Measurements from ENCODE around the gene KRT74. TPM values are rescaled to one million over a fixed set of nuclear protein-coding genes. Genes with fewer than 3 reads are reported as not detected.

Gene KRT74
- total and polyA plus RNA-seq, 4 donors = not detected

DNA sequence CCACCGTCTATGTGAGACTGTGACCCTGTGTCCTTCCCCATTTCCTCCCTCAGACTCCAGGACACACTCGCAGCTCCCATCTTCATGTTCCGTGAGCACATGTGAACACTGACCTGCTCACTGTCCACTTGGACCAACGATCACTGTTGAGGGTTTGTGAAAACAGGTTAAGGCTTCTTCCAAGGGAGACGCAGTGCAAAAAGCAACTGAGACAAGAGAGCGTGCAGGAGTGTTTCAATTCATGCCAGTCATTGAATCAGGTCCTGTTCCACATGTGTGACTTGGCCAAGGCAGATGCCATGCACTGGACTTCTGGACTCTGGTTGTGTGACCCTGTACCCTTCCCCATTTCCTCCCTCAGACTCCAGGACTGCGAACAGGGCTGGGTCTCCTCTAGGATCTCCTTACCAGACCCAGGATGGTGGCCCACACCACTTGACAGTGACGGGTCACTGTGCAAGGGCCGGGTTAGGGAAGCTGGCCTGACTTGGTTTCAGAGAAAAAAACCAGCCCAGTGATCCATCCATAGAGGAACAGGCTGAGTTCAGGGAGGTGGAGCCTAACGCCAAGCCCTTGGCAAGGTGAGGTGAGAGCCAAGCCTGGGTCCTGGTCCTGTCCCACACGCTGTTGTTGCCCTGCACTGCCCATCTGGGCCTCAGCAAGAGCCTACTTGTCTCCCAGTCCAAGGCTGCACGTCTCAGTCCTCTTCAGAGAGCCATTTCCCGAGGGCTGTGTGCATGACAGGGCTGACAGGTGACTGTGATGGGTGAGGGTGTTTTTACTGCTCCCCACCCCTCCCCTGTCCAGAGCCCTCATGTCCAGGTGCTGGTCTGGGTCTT is 47.8 kb downstream of the KRT74 start:
- H3K27me3 ChIP-seq (ENCODE audit: control insufficient read depth in 4 of 4, insufficient read depth in 4 of 4, low read length in 3 of 4) = no peaks in the 10 kb centered on the region
- H3K9me3 ChIP-seq (ENCODE audit: control insufficient read depth in 4 of 4, low read length in 3 of 4) = no peaks in the 10 kb centered on the region
- no peak overlapping the region for H3K27ac ChIP-seq (ENCODE audit: low read depth in 1 of 2, low read length in 2 of 2)
- 84% methylated on average over 13 of the region's 13 CpGs for WGBS
- H3K4me1 ChIP-seq (ENCODE audit: control insufficient read depth in 4 of 4, insufficient read depth in 4 of 4, low read length in 3 of 4) = no peaks in the 10 kb centered on the region
- no peak overlapping the region for H3K4me3 ChIP-seq (ENCODE audit: low read depth in 1 of 3, low read length in 3 of 3)
- TF ChIP-seq JUND (IDR thresholded peaks at IDR 0.05) (no peak), HNF4A (conservative IDR thresholded peaks at IDR 0.05) (no peak), YY1 (IDR thresholded peaks at IDR 0.05) (no peak), TAF1 (conservative IDR thresholded peaks at IDR 0.05) (no peak), NR2F2 (IDR thresholded peaks at IDR 0.05) (no peak), FOXA2 (IDR thresholded peaks at IDR 0.05) (no peak), SP1 (IDR thresholded peaks at IDR 0.05) (no peak), RAD21 (IDR thresholded peaks at IDR 0.05) (no peak), RXRA (IDR thresholded peaks at IDR 0.05) (no peak)
- TF ChIP-seq, protein P1, sequence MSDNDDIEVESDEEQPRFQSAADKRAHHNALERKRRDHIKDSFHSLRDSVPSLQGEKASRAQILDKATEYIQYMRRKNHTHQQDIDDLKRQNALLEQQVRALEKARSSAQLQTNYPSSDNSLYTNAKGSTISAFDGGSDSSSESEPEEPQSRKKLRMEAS (IDR thresholded peaks at IDR 0.05) = no peak
- TF ChIP-seq, protein P2, sequence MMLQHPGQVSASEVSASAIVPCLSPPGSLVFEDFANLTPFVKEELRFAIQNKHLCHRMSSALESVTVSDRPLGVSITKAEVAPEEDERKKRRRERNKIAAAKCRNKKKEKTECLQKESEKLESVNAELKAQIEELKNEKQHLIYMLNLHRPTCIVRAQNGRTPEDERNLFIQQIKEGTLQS (IDR thresholded peaks at IDR 0.05) = no peak
- TF ChIP-seq, protein P3, sequence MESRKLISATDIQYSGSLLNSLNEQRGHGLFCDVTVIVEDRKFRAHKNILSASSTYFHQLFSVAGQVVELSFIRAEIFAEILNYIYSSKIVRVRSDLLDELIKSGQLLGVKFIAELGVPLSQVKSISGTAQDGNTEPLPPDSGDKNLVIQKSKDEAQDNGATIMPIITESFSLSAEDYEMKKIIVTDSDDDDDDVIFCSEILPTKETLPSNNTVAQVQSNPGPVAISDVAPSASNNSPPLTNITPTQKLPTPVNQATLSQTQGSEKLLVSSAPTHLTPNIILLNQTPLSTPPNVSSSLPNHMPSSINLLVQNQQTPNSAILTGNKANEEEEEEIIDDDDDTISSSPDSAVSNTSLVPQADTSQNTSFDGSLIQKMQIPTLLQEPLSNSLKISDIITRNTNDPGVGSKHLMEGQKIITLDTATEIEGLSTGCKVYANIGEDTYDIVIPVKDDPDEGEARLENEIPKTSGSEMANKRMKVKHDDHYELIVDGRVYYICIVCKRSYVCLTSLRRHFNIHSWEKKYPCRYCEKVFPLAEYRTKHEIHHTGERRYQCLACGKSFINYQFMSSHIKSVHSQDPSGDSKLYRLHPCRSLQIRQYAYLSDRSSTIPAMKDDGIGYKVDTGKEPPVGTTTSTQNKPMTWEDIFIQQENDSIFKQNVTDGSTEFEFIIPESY (IDR thresholded peaks at IDR 0.05) = no peak
- TF ChIP-seq, protein P4, sequence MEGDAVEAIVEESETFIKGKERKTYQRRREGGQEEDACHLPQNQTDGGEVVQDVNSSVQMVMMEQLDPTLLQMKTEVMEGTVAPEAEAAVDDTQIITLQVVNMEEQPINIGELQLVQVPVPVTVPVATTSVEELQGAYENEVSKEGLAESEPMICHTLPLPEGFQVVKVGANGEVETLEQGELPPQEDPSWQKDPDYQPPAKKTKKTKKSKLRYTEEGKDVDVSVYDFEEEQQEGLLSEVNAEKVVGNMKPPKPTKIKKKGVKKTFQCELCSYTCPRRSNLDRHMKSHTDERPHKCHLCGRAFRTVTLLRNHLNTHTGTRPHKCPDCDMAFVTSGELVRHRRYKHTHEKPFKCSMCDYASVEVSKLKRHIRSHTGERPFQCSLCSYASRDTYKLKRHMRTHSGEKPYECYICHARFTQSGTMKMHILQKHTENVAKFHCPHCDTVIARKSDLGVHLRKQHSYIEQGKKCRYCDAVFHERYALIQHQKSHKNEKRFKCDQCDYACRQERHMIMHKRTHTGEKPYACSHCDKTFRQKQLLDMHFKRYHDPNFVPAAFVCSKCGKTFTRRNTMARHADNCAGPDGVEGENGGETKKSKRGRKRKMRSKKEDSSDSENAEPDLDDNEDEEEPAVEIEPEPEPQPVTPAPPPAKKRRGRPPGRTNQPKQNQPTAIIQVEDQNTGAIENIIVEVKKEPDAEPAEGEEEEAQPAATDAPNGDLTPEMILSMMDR (IDR thresholded peaks at IDR 0.05; ENCODE audit: low read depth, low read length, missing input control) = no peak
- peak; percentile 24 for DNase-seq (ENCODE audit: low spot score)
- H3K9ac ChIP-seq (ENCODE audit: low read depth in 1 of 2, low read length in 2 of 2) = no peak overlapping the region
- H3K36me3 ChIP-seq (ENCODE audit: control insufficient read depth in 4 of 4, insufficient read depth in 3 of 4, low read depth in 1 of 4, low read length in 3 of 4) = no peaks in the 10 kb centered on the region

DNA sequence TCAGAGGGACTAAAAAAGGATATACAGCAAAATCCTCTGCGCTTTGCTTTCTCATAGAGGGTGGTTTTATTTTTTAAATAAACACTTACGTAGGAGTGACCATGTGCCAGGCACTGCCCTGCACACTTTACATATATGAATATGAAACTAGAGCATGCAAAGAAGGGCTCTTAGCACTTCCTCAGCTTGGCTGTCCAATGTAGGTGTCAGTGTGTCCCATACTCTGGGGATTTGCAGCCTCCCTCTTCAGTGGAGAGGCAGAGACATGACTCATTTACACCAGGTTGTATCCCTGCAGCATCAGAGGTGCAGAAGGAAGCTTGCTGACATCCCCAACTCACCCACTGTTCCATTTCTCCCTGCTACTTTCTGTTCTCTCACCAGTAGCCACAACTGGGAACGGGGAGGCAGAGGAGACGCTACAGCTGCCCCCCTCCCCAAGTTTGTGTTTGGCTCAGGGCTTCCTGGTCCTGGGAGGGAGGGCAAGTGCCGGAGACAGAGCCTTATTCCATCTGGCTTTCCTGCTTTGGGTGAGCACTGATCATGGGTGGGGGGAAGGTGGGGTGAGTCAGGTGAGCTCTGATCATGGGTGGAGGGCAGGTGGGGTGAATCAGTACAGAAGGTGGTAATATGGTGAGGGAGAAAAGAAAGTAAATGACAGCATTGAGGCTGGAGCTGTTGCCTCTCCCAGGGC is 48.6 kb downstream of the KRT74 start:
- Histone ChIP-seq H3K27me3 (ENCODE audit: control insufficient read depth in 4 of 4, insufficient read depth in 4 of 4, low read length in 3 of 4) (no peaks in the 10 kb centered on the region), H3K9ac (ENCODE audit: low read depth in 1 of 2, low read length in 2 of 2) (no peak overlapping the region), H3K9me3 (ENCODE audit: control insufficient read depth in 4 of 4, low read length in 3 of 4) (no peaks in the 10 kb centered on the region), H3K4me3 (ENCODE audit: low read depth in 1 of 3, low read length in 3 of 3) (no peak overlapping the region), H3K27ac (ENCODE audit: low read depth in 1 of 2, low read length in 2 of 2) (no peak overlapping the region), H3K4me1 (ENCODE audit: control insufficient read depth in 4 of 4, insufficient read depth in 4 of 4, low read length in 3 of 4) (no peaks in the 10 kb centered on the region), H3K36me3 (ENCODE audit: control insufficient read depth in 4 of 4, insufficient read depth in 3 of 4, low read depth in 1 of 4, low read length in 3 of 4) (no peaks in the 10 kb centered on the region)
- 87% methylated on average over 5 of the region's 5 CpGs for WGBS
- DNase-seq (ENCODE audit: low spot score) = peak; percentile 20
- TF ChIP-seq RAD21 (IDR thresholded peaks at IDR 0.05) (no peak), FOXA1 (IDR thresholded peaks at IDR 0.05) (no peak), SP1 (IDR thresholded peaks at IDR 0.05) (no peak), EGR1 (IDR thresholded peaks at IDR 0.05; ENCODE audit: low read depth in 2 of 2) (no peak), HNF4A (conservative IDR thresholded peaks at IDR 0.05) (no peak), TAF1 (conservative IDR thresholded peaks at IDR 0.05) (no peak), JUND (IDR thresholded peaks at IDR 0.05) (no peak), YY1 (IDR thresholded peaks at IDR 0.05) (no peak), HNF4G (IDR thresholded peaks at IDR 0.05) (no peak), GABPA (IDR thresholded peaks at IDR 0.05 in 1 of 2, conservative IDR thresholded peaks at IDR 0.05 in 1 of 2) (no peak), NR2F2 (IDR thresholded peaks at IDR 0.05) (no peak), RXRA (IDR thresholded peaks at IDR 0.05) (no peak), FOXA2 (IDR thresholded peaks at IDR 0.05) (no peak)
- TF ChIP-seq, protein P3 (IDR thresholded peaks at IDR 0.05) = no peak
- TF ChIP-seq, protein P2 (IDR thresholded peaks at IDR 0.05) = no peak
- TF ChIP-seq, protein P1 (IDR thresholded peaks at IDR 0.05) = no peak
- TF ChIP-seq, protein P5, sequence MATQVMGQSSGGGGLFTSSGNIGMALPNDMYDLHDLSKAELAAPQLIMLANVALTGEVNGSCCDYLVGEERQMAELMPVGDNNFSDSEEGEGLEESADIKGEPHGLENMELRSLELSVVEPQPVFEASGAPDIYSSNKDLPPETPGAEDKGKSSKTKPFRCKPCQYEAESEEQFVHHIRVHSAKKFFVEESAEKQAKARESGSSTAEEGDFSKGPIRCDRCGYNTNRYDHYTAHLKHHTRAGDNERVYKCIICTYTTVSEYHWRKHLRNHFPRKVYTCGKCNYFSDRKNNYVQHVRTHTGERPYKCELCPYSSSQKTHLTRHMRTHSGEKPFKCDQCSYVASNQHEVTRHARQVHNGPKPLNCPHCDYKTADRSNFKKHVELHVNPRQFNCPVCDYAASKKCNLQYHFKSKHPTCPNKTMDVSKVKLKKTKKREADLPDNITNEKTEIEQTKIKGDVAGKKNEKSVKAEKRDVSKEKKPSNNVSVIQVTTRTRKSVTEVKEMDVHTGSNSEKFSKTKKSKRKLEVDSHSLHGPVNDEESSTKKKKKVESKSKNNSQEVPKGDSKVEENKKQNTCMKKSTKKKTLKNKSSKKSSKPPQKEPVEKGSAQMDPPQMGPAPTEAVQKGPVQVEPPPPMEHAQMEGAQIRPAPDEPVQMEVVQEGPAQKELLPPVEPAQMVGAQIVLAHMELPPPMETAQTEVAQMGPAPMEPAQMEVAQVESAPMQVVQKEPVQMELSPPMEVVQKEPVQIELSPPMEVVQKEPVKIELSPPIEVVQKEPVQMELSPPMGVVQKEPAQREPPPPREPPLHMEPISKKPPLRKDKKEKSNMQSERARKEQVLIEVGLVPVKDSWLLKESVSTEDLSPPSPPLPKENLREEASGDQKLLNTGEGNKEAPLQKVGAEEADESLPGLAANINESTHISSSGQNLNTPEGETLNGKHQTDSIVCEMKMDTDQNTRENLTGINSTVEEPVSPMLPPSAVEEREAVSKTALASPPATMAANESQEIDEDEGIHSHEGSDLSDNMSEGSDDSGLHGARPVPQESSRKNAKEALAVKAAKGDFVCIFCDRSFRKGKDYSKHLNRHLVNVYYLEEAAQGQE (IDR thresholded peaks at IDR 0.05) = no peak

All from liver (tissue), 9 donors.